Panc1 (cell line): ENCODE results near the gene NCBP2L. TPM values are rescaled to one million over a fixed set of nuclear protein-coding genes. Genes with fewer than 3 reads are reported as not detected.
A peak's percentile ranks its signal among the peaks of the same experiment; 100 is the strongest.

Source experiments
- ATAC-seq: fragments of 200-7000 bp; cut with Tn5 transposase; 2 replicates; pipeline ENCODE4 v1.9.1; 2020; ENCODE audit warnings: mild to moderate bottlenecking, moderate library complexity
- BruUV-seq: library from RNA; stranded (reverse); fragments of 400-500 nt; replicated peaks from 2 replicates; lab custom pipeline; 2021; lab: Mats Ljungman, UMichigan
- CTCF ChIA-PET: fragments of 300-600 bp; sonication (Branson Sonifier 250); formaldehyde crosslinking; loops from one replicate; lab custom pipeline; 2022; ENCODE audit warnings: antibody characterized with exemption; lab: Charles Lee
- POLR2A ChIA-PET: fragments of 300-600 bp; sonication (Branson Sonifier 250); formaldehyde crosslinking; loops from one replicate; lab custom pipeline; 2022; ENCODE audit warnings: antibody characterized with exemption; lab: Charles Lee
- DNase-seq: peaks from one replicate; pipeline ENCODE4 v3.0.0-alpha.2; 2010; ENCODE audit warnings: low read depth, low spot score
- H3K27ac ChIP-seq: 2 replicates; pipeline ENCODE4 v1.5.1; 2011; ENCODE audit warnings: mild to moderate bottlenecking, low read length, inconsistent platforms
- H3K27me3 ChIP-seq: fragments of 200-500 bp; sonication (Bioruptor generic); 2 replicates; pipeline ENCODE4 v1.6.0; 2014; ENCODE audit warnings: low read length, inconsistent platforms; ENCODE audit not compliant: control insufficient read depth, insufficient read depth
- H3K36me3 ChIP-seq: fragments of 200-500 bp; sonication (Bioruptor generic); 2 replicates; pipeline ENCODE4 v1.5.1; 2014; ENCODE audit warnings: inconsistent platforms, mild to moderate bottlenecking, low read length, moderate library complexity; ENCODE audit not compliant: control insufficient read depth, insufficient read depth
- H3K4me1 ChIP-seq: 2 replicates; pipeline ENCODE4 v1.5.1; 2011; ENCODE audit warnings: inconsistent platforms, mild to moderate bottlenecking, low read length, moderate library complexity; ENCODE audit not compliant: control insufficient read depth, insufficient read depth
- H3K4me3 ChIP-seq, 2 experiments: 2 replicates each; pipeline ENCODE4 v1.5.1; 2011 to 2012; ENCODE audit warnings: low read depth in 2 of 2, low read length in 2 of 2, mild to moderate bottlenecking in 2 of 2, inconsistent platforms in 1 of 2, moderate library complexity in 1 of 2
- H3K9me3 ChIP-seq: fragments of 200-500 bp; sonication (Bioruptor generic); 2 replicates; pipeline ENCODE4 v1.5.1; 2014; ENCODE audit warnings: low read depth, mild to moderate bottlenecking, inconsistent platforms, low read length, moderate library complexity; ENCODE audit not compliant: control insufficient read depth, insufficient read depth
- POLR2AphosphoS5 ChIP-seq: IDR thresholded peaks from 2 replicates; pipeline ENCODE4 v1.6.1; 2012; ENCODE audit warnings: mild to moderate bottlenecking, low read depth, low read length, moderate library complexity
- SIN3A ChIP-seq: IDR thresholded peaks from 2 replicates; pipeline ENCODE4 v1.6.1; 2012; ENCODE audit warnings: low read depth, mild to moderate bottlenecking, low read length, moderate library complexity, borderline replicate concordance; ENCODE audit not compliant: insufficient read depth
- TCF7L2 ChIP-seq: IDR thresholded peaks from 2 replicates; pipeline ENCODE4 v1.6.1; 2011; ENCODE audit warnings: mild to moderate bottlenecking, low read depth, low read length, inconsistent platforms
- in situ Hi-C: cut with HindIII; loops from 2 replicates; pipeline ENCODE4 v1.10.0; 2016; ENCODE audit warnings: low sequenced_read_pairs, low pct_unique_long_range_greater_than_20kb
- intact Hi-C: fragments of 100-400 bp; cut with micrococcal nuclease; formaldehyde crosslinking; loops from one replicate; pipeline ENCODE4 v1.10.0; 2022; ENCODE audit not compliant: unreplicated experiment
- total RNA-seq: library from RNA; stranded (reverse); gene quantifications from one replicate; pipeline ENCODE4 v1.2.1, GENCODE V29; 2021; ENCODE audit not compliant: unreplicated experiment
- TF ChIP-seq, protein P1 (sequence below): fragments of 450-650 bp; IDR thresholded peaks from 2 replicates; pipeline ENCODE4 v1.5.1; 2017; ENCODE audit warnings: mild to moderate bottlenecking
- TF ChIP-seq, protein P2 (sequence below), 2 experiments: IDR thresholded peaks; 2 replicates each; pipeline ENCODE4 v1.6.1; 2011 to 2012; ENCODE audit warnings: low read depth in 2 of 2, control low read depth in 1 of 2, low read length in 1 of 2, mild to moderate bottlenecking in 1 of 2, moderate library complexity in 1 of 2; ENCODE audit not compliant: insufficient read depth in 1 of 2

NCBP2L gene
- total RNA-seq, 1 experiment from 2014 or later, result not detected

DNA sequence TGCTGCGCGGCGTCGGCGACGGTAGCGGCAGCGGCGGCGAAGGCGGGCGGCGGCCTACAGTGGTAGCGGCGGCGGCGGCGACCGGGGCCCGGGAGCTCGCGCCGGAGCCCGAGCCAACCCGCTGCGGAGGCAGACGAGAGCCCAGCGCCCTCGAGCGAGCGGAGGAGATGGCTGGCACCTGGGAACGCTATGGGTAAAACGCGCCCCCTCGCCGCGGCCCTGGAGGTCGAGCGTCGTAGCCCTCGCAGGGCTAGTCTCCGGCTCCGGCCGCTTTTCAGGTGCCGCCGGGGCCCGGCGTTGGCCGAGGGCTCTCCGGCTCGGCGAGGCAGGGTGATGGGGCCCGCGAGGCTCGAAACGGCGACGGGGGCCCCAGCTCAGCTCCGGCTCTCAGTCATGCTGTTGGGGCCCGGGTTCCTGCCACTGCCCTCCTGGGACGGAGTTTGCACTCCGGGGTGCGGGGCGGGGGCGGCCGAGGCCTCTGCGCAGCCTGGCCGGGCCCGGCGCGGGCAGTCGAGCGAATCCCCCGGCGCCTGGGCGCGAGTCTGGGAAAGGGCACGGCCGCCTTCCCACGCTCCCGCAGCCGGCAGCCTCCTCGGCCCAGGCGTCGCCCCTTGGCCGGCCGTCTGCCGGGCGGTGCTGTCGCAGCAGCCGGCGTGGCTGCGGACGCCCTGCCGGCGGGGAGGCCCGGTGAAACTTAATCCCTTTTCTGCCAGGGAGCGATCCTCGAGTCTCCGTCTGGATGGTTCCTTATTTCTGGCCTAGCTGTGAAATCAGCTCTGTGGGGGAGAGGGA, 48.9 kb downstream of the NCBP2L start:
- TF ChIP-seq, protein P1, sequence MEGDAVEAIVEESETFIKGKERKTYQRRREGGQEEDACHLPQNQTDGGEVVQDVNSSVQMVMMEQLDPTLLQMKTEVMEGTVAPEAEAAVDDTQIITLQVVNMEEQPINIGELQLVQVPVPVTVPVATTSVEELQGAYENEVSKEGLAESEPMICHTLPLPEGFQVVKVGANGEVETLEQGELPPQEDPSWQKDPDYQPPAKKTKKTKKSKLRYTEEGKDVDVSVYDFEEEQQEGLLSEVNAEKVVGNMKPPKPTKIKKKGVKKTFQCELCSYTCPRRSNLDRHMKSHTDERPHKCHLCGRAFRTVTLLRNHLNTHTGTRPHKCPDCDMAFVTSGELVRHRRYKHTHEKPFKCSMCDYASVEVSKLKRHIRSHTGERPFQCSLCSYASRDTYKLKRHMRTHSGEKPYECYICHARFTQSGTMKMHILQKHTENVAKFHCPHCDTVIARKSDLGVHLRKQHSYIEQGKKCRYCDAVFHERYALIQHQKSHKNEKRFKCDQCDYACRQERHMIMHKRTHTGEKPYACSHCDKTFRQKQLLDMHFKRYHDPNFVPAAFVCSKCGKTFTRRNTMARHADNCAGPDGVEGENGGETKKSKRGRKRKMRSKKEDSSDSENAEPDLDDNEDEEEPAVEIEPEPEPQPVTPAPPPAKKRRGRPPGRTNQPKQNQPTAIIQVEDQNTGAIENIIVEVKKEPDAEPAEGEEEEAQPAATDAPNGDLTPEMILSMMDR, result no peak
- TF ChIP-seq POLR2AphosphoS5 (no peak), TCF7L2 (peak; percentile 30; the same call in 1 of the 2 replicates), SIN3A (peak; percentile 67; the same call in 1 of the 2 replicates)
- TF ChIP-seq, protein P2, sequence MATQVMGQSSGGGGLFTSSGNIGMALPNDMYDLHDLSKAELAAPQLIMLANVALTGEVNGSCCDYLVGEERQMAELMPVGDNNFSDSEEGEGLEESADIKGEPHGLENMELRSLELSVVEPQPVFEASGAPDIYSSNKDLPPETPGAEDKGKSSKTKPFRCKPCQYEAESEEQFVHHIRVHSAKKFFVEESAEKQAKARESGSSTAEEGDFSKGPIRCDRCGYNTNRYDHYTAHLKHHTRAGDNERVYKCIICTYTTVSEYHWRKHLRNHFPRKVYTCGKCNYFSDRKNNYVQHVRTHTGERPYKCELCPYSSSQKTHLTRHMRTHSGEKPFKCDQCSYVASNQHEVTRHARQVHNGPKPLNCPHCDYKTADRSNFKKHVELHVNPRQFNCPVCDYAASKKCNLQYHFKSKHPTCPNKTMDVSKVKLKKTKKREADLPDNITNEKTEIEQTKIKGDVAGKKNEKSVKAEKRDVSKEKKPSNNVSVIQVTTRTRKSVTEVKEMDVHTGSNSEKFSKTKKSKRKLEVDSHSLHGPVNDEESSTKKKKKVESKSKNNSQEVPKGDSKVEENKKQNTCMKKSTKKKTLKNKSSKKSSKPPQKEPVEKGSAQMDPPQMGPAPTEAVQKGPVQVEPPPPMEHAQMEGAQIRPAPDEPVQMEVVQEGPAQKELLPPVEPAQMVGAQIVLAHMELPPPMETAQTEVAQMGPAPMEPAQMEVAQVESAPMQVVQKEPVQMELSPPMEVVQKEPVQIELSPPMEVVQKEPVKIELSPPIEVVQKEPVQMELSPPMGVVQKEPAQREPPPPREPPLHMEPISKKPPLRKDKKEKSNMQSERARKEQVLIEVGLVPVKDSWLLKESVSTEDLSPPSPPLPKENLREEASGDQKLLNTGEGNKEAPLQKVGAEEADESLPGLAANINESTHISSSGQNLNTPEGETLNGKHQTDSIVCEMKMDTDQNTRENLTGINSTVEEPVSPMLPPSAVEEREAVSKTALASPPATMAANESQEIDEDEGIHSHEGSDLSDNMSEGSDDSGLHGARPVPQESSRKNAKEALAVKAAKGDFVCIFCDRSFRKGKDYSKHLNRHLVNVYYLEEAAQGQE (IDR thresholded peaks at IDR 0.05; ENCODE audit: insufficient read depth in 1 of 2, low read depth in 2 of 2, low read length in 1 of 2), result no peak
- H3K27ac ChIP-seq, result peak overlapping the region; percentile 89
- DNase-seq (no peak), ATAC-seq (peak; percentile 78)
- intact Hi-C loops (no loop called here), in situ Hi-C loops (no loop called here)
- no peaks in the 10 kb centered on the region for H3K9me3 ChIP-seq
- H3K4me3 ChIP-seq, result peak overlapping the region; percentile 51 to 76
- ChIA-PET CTCF (no interaction called here), POLR2A (no interaction called here)
- no peaks in the 10 kb centered on the region for H3K36me3 ChIP-seq
- peaks cover 10% of the 10 kb centered on the region for H3K4me1 ChIP-seq
- no peaks in the 10 kb centered on the region for H3K27me3 ChIP-seq
- BruUV-seq, result no TSS peak

DNA sequence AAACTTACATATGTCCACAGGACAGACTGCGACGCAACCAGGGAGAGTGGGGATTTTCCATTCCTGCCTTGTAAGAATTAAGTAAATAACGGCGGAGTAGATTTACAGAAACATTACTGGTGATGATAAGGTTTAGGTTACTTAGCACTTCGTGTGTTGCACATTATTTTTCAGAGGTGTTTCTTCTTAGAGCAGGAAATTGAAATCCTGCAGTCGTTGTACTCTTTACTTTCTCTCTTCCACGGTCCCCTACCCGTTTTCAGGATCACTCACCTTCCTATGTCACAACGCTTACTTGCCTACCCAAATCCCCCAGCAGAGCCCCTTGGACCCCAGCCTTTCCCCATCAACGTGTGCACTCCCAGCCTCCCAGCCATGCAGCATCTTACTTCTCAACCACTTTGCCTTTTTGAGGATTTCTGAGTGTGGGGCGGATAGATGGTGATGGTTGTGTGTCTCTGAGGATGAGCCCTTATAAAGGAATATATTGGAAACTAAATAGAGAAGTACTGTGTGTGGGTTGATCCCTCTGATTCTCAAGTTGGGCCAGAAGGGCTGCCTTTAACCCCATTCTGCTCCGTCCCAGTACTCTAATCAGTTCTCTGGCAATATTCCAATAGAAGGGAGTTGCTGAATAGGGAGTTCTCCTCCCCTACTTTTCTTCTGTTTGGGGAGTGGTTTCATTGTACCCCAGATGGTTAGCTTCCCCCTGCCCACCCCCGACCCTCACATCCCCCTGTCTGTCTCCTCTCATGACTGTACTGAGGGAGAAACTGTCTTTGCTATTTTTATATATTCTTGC, 49.7 kb downstream of the NCBP2L start:
- TF ChIP-seq SIN3A, result no peak
- TF ChIP-seq, protein P2 (IDR thresholded peaks at IDR 0.05; ENCODE audit: insufficient read depth in 1 of 2, low read depth in 2 of 2, low read length in 1 of 2), result no peak
- TF ChIP-seq POLR2AphosphoS5, result no peak
- TF ChIP-seq, protein P1, result no peak
- TF ChIP-seq TCF7L2, result no peak
- POLR2A ChIA-PET, result no interaction called here
- H3K27ac ChIP-seq, result peak overlapping the region; percentile 89
- no peaks in the 10 kb centered on the region for H3K27me3 ChIP-seq
- ATAC-seq, result peak; percentile 8
- CTCF ChIA-PET, result interaction anchor here (0.7 kb wide), 1 partner anchor 139 kb away, joined by 3 read pairs; no protein-coding TSS in a partner anchor
- H3K36me3 ChIP-seq, result no peaks in the 10 kb centered on the region
- peaks cover 10% of the 10 kb centered on the region for H3K4me1 ChIP-seq
- peak overlapping the region; percentile 51 to 76 for H3K4me3 ChIP-seq
- no peaks in the 10 kb centered on the region for H3K9me3 ChIP-seq
- in situ Hi-C loops, result no loop called here
- no peak for DNase-seq
- BruUV-seq, result no TSS peak
- intact Hi-C loops, result no loop called here
